OCI-LY7 (cell line): ENCODE data around the gene DUSP15. TPM values are rescaled to one million over a fixed set of nuclear protein-coding genes. Genes with fewer than 3 reads are reported as not detected.
"Not testable (repeated sequence)": the region's sequence is repeated elsewhere in the genome, so short reads cannot be mapped to it uniquely, and the experiment has no call there.

ENCODE experiments used
- BruUV-seq: library from RNA; stranded (reverse); fragments of 400-500 nt; replicated peaks from 2 replicates; lab custom pipeline; 2021; lab: Mats Ljungman, UMichigan
- CTCF ChIA-PET: fragments of 300-600 bp; sonication (Branson Sonifier 250); formaldehyde crosslinking; loops from one replicate; lab custom pipeline; 2022; ENCODE audit warnings: antibody characterized with exemption; ENCODE audit not compliant: unreplicated experiment; lab: Charles Lee
- POLR2A ChIA-PET: fragments of 300-600 bp; sonication (Branson Sonifier 250); formaldehyde crosslinking; loops from one replicate; lab custom pipeline; 2022; ENCODE audit warnings: antibody characterized with exemption; lab: Charles Lee
- DNase-seq: peaks from one replicate; pipeline ENCODE4 v3.0.0-alpha.2; 2015; ENCODE audit warnings: low spot score
- H2AFZ ChIP-seq: fragments of 200-600 bp; sonication (generic), shearing (Covaris generic); 2 replicates; pipeline ENCODE4 v1.6.1; 2014; ENCODE audit warnings: mild to moderate bottlenecking, antibody characterized with exemption, low read length, moderate library complexity
- H3K27ac ChIP-seq: fragments of 200-600 bp; sonication (generic); 2 replicates; pipeline ENCODE4 v1.5.1; 2014; ENCODE audit warnings: mixed run types, low read depth, mild to moderate bottlenecking, moderate library complexity, low read length, inconsistent platforms; ENCODE audit not compliant: poor library complexity, severe bottlenecking
- H3K36me3 ChIP-seq: fragments of 200-600 bp; sonication (generic); 2 replicates; pipeline ENCODE4 v1.6.1; 2014; ENCODE audit warnings: mild to moderate bottlenecking, antibody characterized with exemption, low read length, moderate library complexity, mixed read lengths; ENCODE audit not compliant: insufficient read depth
- H3K4me1 ChIP-seq: fragments of 200-600 bp; sonication (generic); 2 replicates; pipeline ENCODE4 v1.5.1; 2014; ENCODE audit warnings: mild to moderate bottlenecking, low read length; ENCODE audit not compliant: insufficient read depth, poor library complexity, severe bottlenecking
- H3K4me2 ChIP-seq: fragments of 200-600 bp; sonication (generic); 2 replicates; pipeline ENCODE4 v1.6.1; 2014; ENCODE audit warnings: mild to moderate bottlenecking, low read length
- H3K4me3 ChIP-seq: fragments of 200-600 bp; sonication (generic); 2 replicates; pipeline ENCODE4 v1.5.1; 2014; ENCODE audit warnings: mild to moderate bottlenecking, low read depth, low read length; ENCODE audit not compliant: poor library complexity, severe bottlenecking
- H3K79me2 ChIP-seq: fragments of 200-600 bp; sonication (generic); 2 replicates; pipeline ENCODE4 v1.6.1; 2016; ENCODE audit warnings: low read depth, mild to moderate bottlenecking, low read length, moderate library complexity, mixed read lengths; ENCODE audit not compliant: insufficient read depth
- H3K9me2 ChIP-seq: fragments of 200-600 bp; sonication (generic); 2 replicates; pipeline ENCODE4 v1.6.1; 2016; ENCODE audit warnings: mild to moderate bottlenecking, low read length, mixed read lengths; ENCODE audit not compliant: insufficient read depth
- H3K9me3 ChIP-seq: fragments of 200-600 bp; sonication (generic); 2 replicates; pipeline ENCODE4 v1.6.1; 2014; ENCODE audit warnings: mild to moderate bottlenecking, mixed run types, low read length, mixed read lengths
- H4K20me1 ChIP-seq: fragments of 200-600 bp; sonication (generic); 2 replicates; pipeline ENCODE4 v1.6.1; 2014; ENCODE audit warnings: mild to moderate bottlenecking, antibody characterized with exemption, low read length, moderate library complexity, mixed read lengths; ENCODE audit not compliant: insufficient read depth
- CTCF ChIP-seq: fragments of 200-600 bp; sonication (generic); conservative IDR thresholded peaks from 2 replicates; pipeline ENCODE4 v1.5.1; 2014; ENCODE audit warnings: mild to moderate bottlenecking, antibody characterized with exemption, low read length, moderate library complexity, mixed read lengths
- EZH2phosphoT487 ChIP-seq: fragments of 200-600 bp; sonication (generic); IDR thresholded peaks from 2 replicates; pipeline ENCODE4 v1.6.1; 2018; ENCODE audit warnings: low read depth, borderline replicate concordance, mild to moderate bottlenecking, mixed run types, antibody characterized with exemption, low read length, moderate library complexity, mixed read lengths
- intact Hi-C: fragments of 100-400 bp; cut with micrococcal nuclease; formaldehyde crosslinking; loops from one replicate; pipeline ENCODE4 v1.10.0; 2022; ENCODE audit not compliant: unreplicated experiment
- total RNA-seq, 2 experiments: library from RNA; depleted of rRNA in 1 of 2; stranded (reverse); fragments of >200 nt in 1 of 2; shearing (Covaris generic) in 1 of 2; gene quantifications; 2 replicates each; pipeline ENCODE4 v1.2.3, GENCODE V29; 2014 to 2022

DUSP15 gene
- total RNA-seq, 2 experiments from 2014 or later = 0.19 to 0.61 TPM

DNA sequence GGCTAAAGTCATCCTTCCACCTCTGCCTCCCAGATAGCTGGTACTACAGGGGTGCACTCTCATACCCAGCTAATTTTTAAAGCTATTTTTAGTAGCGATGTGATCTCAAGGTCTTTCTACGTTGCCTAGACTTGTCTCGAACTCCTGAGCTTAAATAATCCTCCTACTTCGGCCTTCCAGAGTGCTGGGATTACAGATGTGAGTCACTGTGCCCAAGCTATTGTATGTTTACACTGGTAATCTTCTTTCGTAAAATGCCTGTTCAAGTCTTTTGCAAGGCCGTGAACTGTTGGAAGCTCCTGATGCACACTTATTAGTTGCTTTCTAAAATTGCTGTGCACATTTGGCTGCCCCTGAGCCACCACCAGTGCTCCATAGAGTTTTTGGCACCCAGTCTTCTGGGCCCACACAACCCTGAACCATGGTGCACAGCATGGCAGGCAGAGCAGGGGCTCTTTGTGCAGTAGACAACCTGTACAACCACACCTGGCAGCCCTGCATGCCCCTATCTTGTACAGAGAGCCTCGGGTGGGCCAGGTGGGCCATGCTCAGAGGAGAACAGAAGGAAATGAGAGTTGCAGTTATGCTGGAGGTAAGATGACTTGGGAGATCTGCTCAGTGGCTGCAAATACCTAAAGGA lies 48.3 kb upstream of the DUSP15 start:
- Histone ChIP-seq H4K20me1 (no peaks in the 10 kb centered on the region), H3K4me3 (no peak overlapping the region), H3K9me2 (no peaks in the 10 kb centered on the region), H3K36me3 (no peaks in the 10 kb centered on the region), H3K27ac (no peak overlapping the region), H2AFZ (no peak overlapping the region), H3K4me1 (no peaks in the 10 kb centered on the region), H3K4me2 (no peak overlapping the region), H3K9me3 (no peaks in the 10 kb centered on the region), H3K79me2 (no peaks in the 10 kb centered on the region)
- no TSS peak for BruUV-seq
- CTCF ChIA-PET = no interaction called here
- TF ChIP-seq CTCF (no peak), EZH2phosphoT487 (no peak)
- POLR2A ChIA-PET = interaction anchor here (1.1 kb wide), 1 partner anchor 23 kb away, joined by 3 read pairs; no protein-coding TSS in a partner anchor
- intact Hi-C loops = no loop called here
- DNase-seq = no peak

DNA sequence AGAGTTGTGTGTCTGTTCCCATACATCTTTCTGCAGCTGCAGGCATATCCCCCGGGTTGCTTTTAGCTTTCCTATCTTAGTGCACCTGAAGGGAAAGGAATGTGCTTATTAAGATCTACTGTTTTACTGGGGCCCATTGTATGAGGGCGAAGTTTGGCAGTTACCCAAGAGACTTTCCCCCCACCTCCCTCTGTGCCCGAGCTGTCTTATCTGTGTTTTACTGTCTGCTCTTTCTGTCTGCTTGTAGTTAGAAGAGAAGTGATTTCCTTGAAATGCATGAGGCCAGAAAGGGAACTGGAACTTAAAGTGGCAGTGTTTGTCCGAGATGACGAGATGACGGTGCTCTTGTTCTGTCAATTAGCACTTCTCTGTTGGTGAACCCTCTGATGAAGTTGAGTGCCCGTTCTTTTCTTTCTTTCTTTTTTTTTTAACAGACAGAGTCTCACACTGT lies 47.7 kb upstream of the DUSP15 start:
- H3K9me3 ChIP-seq, H3K4me2 ChIP-seq, H2AFZ ChIP-seq, H3K9me2 ChIP-seq, H3K4me3 ChIP-seq, H3K27ac ChIP-seq, intact Hi-C loops, H3K36me3 ChIP-seq, POLR2A ChIA-PET, CTCF ChIA-PET, H3K4me1 ChIP-seq, BruUV-seq, H3K79me2 ChIP-seq, H4K20me1 ChIP-seq: not testable (repeated sequence)
- DNase-seq = peak; percentile 5

GRCh38 chr20:31916708-31917107 lies 46.4 kb upstream of the DUSP15 start:
- Histone ChIP-seq H3K79me2 (no peaks in the 10 kb centered on the region), H3K4me3 (no peak overlapping the region), H2AFZ (no peak overlapping the region), H3K27ac (no peak overlapping the region), H3K9me3 (no peaks in the 10 kb centered on the region), H3K4me2 (no peak overlapping the region), H4K20me1 (no peaks in the 10 kb centered on the region), H3K36me3 (no peaks in the 10 kb centered on the region), H3K9me2 (no peaks in the 10 kb centered on the region), H3K4me1 (no peaks in the 10 kb centered on the region)
- CTCF ChIA-PET = no interaction called here
- POLR2A ChIA-PET = no interaction called here
- intact Hi-C loops = no loop called here
- no TSS peak for BruUV-seq
- no peak for DNase-seq
- TF ChIP-seq CTCF = no peak
- no peak for TF ChIP-seq EZH2phosphoT487
